ENCODE measurements around the gene MUC22.
"Not testable (repeated sequence)": the region's sequence is repeated elsewhere in the genome, so short reads cannot be mapped to it uniquely, and the experiment has no call there.

MUC22 gene

GRCh38 chr6:30985490-30985889 is 24.8 kb upstream of the MUC22 start:
- no peak for FAIRE-seq
- TF ChIP-seq CTCF (IDR thresholded peaks at IDR 0.05; ENCODE audit: insufficient read depth, missing control alignments) = no peak
- DNase-seq (ENCODE audit: insufficient read length, low spot score) = no peak

GRCh38 chr6:30987304-30987703 is 23.0 kb upstream of the MUC22 start:
- no peak for FAIRE-seq
- no peak for TF ChIP-seq CTCF (IDR thresholded peaks at IDR 0.05; ENCODE audit: insufficient read depth, missing control alignments)
- DNase-seq (ENCODE audit: insufficient read length, low spot score) = no peak

GRCh38 chr6:30988209-30988825 is 22.0 kb upstream of the MUC22 start:
- FAIRE-seq (no peak), DNase-seq (ENCODE audit: insufficient read length, low spot score) (no peak)
- TF ChIP-seq CTCF (IDR thresholded peaks at IDR 0.05; ENCODE audit: insufficient read depth, missing control alignments) = no peak

DNA sequence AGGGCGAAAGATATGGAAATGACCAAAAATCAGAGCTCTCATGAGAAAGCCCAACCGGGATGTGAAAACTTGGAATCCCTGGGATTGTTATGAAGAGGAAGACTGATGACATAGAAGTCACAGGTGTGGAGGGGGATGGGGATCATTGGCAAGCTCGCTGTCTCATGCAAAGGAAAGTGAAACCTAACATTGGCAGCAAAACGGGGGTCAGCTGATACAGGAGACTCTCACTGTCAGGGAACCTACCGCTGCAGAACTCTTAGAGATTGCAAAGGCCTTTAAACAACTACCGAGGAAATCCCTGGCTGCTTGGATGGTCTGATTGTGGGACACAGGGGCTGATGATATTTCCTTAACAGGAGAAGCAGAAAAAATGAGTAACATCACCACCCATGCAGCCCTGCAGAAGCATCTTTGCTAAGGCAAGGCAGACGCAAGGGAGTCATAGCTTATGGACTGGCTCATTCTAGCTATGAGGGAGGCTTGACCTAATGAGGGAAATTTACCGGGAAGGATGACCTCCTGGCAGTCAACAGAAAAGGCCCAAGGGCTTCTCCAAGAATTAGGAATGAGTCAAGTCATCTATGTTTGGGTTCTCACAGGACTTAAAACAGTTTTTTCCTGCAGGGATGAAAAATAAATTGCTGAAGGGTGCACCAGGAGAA is 19.7 kb upstream of the MUC22 start:
- no peak for TF ChIP-seq CTCF (IDR thresholded peaks at IDR 0.05; ENCODE audit: insufficient read depth, missing control alignments)
- DNase-seq (ENCODE audit: insufficient read length, low spot score) (no peak), FAIRE-seq (no peak)

- FAIRE-seq (no peak), DNase-seq (ENCODE audit: insufficient read length, low spot score) (no peak)
- no peak for TF ChIP-seq CTCF (IDR thresholded peaks at IDR 0.05; ENCODE audit: insufficient read depth, missing control alignments)
These were observed 18.4 kb upstream of the MUC22 start for GRCh38 chr6:30991891-30992290.

GRCh38 chr6:30997301-30997700 is 13.0 kb upstream of the MUC22 start:
- DNase-seq (ENCODE audit: insufficient read length, low spot score) (no peak), FAIRE-seq (no peak)
- TF ChIP-seq CTCF (IDR thresholded peaks at IDR 0.05; ENCODE audit: insufficient read depth, missing control alignments) = no peak

DNA sequence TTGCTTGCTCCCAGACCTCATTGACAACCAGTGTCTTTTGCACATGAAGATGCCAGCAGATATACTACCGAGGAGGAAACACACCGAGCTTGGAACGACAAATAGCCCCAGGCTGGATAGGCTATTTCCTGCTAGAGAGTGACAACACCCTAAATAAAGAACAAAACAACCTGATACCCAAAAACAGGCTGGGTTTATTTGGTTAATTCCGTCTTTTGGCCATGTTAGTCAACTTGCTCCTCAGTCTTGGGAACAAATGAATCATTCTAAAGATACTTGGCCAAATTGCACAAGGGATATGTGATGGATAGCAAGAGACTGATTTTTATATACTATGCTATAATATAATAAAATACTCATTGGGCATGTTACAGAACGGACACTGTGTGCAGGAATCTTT is 11.5 kb upstream of the MUC22 start:
- FAIRE-seq (no peak), DNase-seq (ENCODE audit: insufficient read length, low spot score) (no peak)
- TF ChIP-seq CTCF (IDR thresholded peaks at IDR 0.05; ENCODE audit: insufficient read depth, missing control alignments) = no peak

- not testable (repeated sequence) for FAIRE-seq; DNase-seq (ENCODE audit: insufficient read length, low spot score)
These were observed 10.0 kb upstream of the MUC22 start for GRCh38 chr6:31000067-31000860.
